Measurements from ENCODE around the gene EMC9.

EMC9 gene

DNA sequence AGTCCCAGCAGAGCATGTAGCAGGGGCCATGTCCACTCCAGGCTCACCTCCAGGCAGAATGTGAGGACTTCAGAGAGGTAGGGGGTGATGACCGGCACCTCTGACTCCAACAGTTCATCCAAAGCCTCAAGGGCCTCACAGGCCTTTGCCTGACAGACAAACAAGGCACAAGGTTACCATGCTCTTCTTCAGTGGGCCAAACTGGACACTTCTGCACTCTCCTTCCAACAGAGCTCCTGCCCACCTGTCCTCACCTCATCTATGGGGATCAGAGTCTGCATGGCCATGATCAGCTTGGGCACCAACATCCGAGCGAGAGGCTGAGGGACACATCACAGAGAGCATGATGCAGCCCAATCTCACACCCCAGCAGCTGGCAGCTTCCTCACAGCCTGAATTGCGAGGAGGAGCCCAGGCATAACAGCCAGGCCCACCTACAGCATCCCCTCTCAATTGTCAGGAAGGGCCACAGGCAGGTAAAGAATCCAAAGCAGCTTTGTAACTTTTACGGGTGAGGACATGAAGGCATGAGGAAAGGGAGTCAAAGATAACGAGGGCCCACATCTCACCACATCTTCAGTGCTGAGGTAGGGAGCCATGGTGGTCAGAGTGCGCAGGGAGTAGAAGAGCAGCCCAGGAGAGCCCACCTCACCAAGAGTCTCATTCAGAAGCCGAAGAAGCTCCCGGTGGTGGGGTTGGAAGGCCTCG lies 45.6 kb upstream of the EMC9 start:
- H3K4me3 ChIP-seq (ENCODE audit: low read depth, low read length), result no peak overlapping the region
- TF ChIP-seq, protein P1, sequence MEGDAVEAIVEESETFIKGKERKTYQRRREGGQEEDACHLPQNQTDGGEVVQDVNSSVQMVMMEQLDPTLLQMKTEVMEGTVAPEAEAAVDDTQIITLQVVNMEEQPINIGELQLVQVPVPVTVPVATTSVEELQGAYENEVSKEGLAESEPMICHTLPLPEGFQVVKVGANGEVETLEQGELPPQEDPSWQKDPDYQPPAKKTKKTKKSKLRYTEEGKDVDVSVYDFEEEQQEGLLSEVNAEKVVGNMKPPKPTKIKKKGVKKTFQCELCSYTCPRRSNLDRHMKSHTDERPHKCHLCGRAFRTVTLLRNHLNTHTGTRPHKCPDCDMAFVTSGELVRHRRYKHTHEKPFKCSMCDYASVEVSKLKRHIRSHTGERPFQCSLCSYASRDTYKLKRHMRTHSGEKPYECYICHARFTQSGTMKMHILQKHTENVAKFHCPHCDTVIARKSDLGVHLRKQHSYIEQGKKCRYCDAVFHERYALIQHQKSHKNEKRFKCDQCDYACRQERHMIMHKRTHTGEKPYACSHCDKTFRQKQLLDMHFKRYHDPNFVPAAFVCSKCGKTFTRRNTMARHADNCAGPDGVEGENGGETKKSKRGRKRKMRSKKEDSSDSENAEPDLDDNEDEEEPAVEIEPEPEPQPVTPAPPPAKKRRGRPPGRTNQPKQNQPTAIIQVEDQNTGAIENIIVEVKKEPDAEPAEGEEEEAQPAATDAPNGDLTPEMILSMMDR (IDR thresholded peaks at IDR 0.05; ENCODE audit: borderline replicate concordance, insufficient read depth, low read depth, low read length), result no peak

DNA sequence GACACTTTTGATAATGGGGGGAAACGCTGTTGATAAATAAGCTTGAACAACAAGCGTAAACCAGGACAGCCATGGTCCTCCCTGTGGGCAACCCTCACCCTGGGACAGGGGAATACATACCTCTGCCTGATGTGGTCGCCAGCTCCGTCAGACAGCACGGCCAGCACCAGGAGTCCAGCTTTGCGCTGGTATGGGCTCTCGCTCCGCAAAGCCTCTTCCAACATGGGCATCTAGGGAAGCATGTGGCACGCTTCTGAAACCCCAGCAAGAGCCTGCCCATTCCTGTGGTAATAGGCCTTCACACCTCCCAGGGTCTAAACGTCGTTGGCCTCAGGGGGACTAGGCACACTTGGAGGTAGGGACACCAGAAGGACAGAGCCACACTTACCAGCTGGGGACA lies 44.4 kb upstream of the EMC9 start:
- TF ChIP-seq, protein P1 (IDR thresholded peaks at IDR 0.05; ENCODE audit: borderline replicate concordance, insufficient read depth, low read depth, low read length), result no peak
- H3K4me3 ChIP-seq (ENCODE audit: low read depth, low read length), result no peak overlapping the region

DNA sequence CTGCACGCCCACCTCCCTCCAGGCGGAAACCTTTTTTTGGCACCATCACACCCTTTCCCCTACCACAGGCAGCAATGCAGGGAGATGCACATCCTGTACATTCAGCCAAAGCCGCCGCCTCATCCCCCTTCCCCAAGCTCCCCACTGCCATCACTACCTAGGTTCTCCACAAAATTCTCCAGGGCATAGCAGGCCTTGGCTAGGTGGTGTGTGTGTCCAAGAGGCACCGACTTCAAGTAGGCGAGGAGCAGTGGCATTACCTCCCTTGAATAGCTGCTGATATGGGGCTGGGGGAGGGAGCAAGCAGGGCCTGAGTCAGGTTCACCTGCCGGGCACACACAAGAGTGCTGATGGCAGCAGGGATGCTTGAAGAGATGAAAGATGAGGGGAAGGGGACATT lies 43.6 kb upstream of the EMC9 start:
- no peak overlapping the region for H3K4me3 ChIP-seq (ENCODE audit: low read depth, low read length)
- TF ChIP-seq, protein P1 (IDR thresholded peaks at IDR 0.05; ENCODE audit: borderline replicate concordance, insufficient read depth, low read depth, low read length), result no peak

DNA sequence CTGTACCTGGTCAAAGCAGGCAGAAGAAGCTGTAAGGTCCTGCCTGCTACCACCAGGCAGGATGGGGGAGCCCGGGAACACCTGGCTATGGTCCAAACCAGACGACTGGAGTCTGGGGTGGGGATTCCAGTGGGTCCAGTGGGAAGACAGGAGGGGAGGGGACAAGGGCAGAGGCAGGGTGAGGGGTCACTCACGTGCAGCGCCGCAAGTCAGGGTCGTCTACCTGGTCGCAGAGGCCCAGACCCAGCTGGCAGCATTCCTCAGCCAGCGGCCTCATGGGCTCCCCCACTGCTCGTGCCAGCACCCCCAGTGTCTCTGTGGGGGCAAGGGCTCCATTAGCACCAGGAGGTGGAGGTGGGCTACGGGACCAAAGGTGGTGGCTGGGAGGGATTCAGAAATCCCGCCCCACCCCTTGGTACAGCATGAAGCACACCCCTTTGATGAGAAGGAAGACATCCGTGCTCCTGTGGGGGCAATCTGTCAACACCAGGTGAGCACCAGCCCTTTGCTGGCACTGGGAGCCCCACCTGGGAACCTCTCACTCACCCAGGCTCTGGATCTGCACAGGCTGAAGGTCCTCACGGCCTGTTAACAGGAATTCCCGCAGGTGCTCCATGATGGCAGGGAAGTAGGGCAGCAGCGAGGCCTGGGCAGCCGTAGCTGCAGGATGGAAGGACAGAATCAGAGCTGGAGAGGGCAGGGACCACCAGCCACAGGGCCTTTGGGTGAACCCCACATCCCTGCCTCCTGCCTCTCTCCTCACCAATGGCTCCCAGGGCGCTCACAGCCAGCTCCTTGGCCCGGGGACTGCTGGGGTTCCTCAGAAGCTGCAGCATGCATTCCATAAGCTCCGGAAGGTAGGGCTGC lies 42.9 kb upstream of the EMC9 start:
- H3K4me3 ChIP-seq (ENCODE audit: low read depth, low read length), result no peak overlapping the region
- TF ChIP-seq, protein P1 (IDR thresholded peaks at IDR 0.05; ENCODE audit: borderline replicate concordance, insufficient read depth, low read depth, low read length), result no peak

DNA sequence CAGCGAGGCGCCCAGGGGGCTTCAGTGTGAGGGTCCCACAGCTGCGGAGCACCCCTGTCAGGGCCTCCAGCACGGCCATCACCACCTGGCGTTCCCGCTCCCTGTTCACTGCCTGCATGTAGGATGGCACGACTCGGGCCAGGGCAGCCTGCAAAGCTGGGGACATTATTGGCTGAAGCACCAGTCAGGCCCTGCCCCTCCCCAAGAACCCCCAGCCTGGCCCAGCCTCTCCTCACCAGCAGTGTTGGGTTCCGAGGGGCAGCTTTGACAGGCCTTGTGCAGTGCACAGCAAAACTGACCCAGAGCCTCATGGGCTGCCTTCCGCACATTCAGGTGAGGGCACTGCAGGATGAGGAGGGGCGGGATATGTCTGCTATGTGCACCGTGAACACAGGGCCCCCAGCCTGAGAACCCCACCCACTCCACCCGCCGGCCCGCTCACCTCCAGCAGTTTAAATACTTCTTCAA lies 41.7 kb upstream of the EMC9 start:
- H3K4me3 ChIP-seq (ENCODE audit: low read depth, low read length), result no peak overlapping the region
- TF ChIP-seq, protein P1 (IDR thresholded peaks at IDR 0.05; ENCODE audit: borderline replicate concordance, insufficient read depth, low read depth, low read length), result no peak

DNA sequence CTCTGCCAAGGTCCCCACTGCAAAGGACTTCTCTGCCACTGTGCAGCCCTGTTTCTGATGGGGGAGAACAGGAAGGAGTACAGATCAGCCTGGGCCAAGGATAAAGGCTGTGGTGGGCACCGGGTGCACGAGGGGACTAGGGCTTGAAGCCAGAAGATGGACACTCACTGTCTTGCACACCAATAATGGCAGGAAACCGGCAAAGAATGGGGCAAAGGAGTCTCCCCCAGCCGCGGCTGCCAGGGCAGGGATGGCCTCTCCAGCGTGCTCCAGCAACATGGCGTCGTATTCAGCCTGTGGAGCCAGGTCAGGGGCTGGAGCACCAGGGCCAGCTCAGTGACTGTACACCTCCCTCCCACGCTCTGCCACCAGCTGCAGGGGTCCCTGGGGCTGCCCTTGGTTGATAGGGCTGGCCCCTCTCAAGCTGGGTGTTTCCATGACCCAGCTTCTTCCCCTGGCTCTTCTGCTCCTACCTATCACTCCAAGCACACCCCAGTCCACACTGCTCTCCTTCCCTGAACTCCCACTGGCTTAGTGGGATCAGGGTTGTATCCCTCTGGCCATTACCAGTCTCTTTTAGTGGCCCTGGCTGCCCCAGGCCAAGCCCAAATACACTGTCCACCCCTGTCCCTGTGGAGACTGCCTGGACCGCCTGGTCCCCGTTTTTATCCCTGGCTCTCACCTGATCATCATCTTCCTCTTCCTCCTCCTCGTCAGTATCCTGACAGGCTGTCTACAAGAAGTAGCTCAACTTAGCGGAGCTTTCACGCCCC lies 40.9 kb upstream of the EMC9 start:
- TF ChIP-seq, protein P1 (IDR thresholded peaks at IDR 0.05; ENCODE audit: borderline replicate concordance, insufficient read depth, low read depth, low read length), result no peak
- no peak overlapping the region for H3K4me3 ChIP-seq (ENCODE audit: low read depth, low read length)
